ENCODE results near the gene CRYZL1.

CRYZL1 gene

DNA sequence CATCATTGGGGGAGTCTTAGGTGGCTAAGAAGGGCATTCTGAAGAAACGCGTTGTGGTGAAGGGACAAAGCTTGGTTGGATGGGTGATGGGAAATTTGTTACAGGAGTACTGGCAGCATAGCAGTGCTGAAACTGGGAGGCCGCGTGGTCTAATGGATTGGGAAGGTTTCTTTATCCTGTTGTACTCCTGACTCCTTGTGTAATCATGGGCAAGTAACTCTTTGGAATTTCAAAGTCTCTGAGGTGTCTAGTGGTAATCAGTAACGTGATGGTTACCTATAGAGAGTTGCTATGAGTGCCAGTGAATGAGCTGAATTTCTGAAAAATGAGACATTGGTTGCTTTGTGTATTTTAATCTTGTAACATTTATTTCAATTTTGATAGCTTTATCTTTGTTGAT lies 71.5 kb downstream of the CRYZL1 start:
- no peak overlapping the region for H2AFZ ChIP-seq (ENCODE audit: low read depth, low read length)
- H3K9ac ChIP-seq (ENCODE audit: low read depth, low read length): no peak overlapping the region
- DNase-seq (no peak), ATAC-seq (ENCODE audit: insufficient read depth, low read depth) (no peak)
- H3K4me2 ChIP-seq (ENCODE audit: insufficient read depth, low read length): no peak overlapping the region
- no peaks in the 10 kb centered on the region for H3K27me3 ChIP-seq (ENCODE audit: insufficient read depth, low read length, poor library complexity)
- H3K27ac ChIP-seq (ENCODE audit: low read length): no peak overlapping the region
- TF ChIP-seq EZH2 (IDR thresholded peaks at IDR 0.05; ENCODE audit: borderline replicate concordance, low read depth, low read length, severe bottlenecking): no peak
- TF ChIP-seq CTCF (IDR thresholded peaks at IDR 0.05; ENCODE audit: borderline replicate concordance, extremely low read depth, low read length, poor library complexity, severe bottlenecking): no peak
- H3K9me3 ChIP-seq (ENCODE audit: insufficient read depth, low read length, severe bottlenecking): no peaks in the 10 kb centered on the region
- peaks cover 49% of the 10 kb centered on the region for H3K79me2 ChIP-seq (ENCODE audit: insufficient read depth, low read length)
- H3K36me3 ChIP-seq (ENCODE audit: insufficient read depth, low read length): peaks cover 96% of the 10 kb centered on the region
- peaks cover 25% of the 10 kb centered on the region; the same call in 1 of the 2 replicates for H4K20me1 ChIP-seq (ENCODE audit: insufficient read depth, low read length)
- no peaks in the 10 kb centered on the region for H3K4me1 ChIP-seq (ENCODE audit: insufficient read depth, low read length)
- no peak overlapping the region for H3K4me3 ChIP-seq (ENCODE audit: low read depth in 1 of 2, low read length in 2 of 2)

DNA sequence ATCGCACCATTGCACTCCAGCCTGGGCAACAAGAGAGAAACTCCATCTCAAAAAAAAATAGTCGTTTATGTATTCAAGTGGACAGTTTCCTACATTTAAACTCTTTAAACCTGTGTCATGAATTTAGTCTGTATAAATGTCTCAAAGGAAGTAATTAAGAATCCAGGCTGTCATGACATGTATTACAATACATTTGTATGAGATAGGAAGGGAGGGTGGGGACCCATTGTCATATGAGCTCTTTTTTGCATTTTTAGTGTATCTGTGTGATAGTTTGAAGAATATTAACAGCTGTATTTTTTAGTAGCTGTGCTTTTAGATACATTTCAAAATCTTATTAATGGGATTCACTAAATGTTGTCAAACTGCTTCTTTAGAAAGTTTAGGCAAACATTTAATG lies 73.1 kb downstream of the CRYZL1 start:
- Histone ChIP-seq H3K79me2 (ENCODE audit: insufficient read depth, low read length) (peaks cover 54% of the 10 kb centered on the region), H2AFZ (ENCODE audit: low read depth, low read length) (no peak overlapping the region), H4K20me1 (ENCODE audit: insufficient read depth, low read length) (peaks cover 27% of the 10 kb centered on the region; the same call in 1 of the 2 replicates), H3K9ac (ENCODE audit: low read depth, low read length) (no peak overlapping the region), H3K9me3 (ENCODE audit: insufficient read depth, low read length, severe bottlenecking) (no peaks in the 10 kb centered on the region), H3K27ac (ENCODE audit: low read length) (no peak overlapping the region), H3K36me3 (ENCODE audit: insufficient read depth, low read length) (peaks cover 95% of the 10 kb centered on the region), H3K4me2 (ENCODE audit: insufficient read depth, low read length) (no peak overlapping the region), H3K4me3 (ENCODE audit: low read depth in 1 of 2, low read length in 2 of 2) (no peak overlapping the region), H3K4me1 (ENCODE audit: insufficient read depth, low read length) (no peaks in the 10 kb centered on the region), H3K27me3 (ENCODE audit: insufficient read depth, low read length, poor library complexity) (no peaks in the 10 kb centered on the region)
- no peak for DNase-seq
- ATAC-seq (ENCODE audit: insufficient read depth, low read depth): no peak
- TF ChIP-seq EZH2 (IDR thresholded peaks at IDR 0.05; ENCODE audit: borderline replicate concordance, low read depth, low read length, severe bottlenecking) (no peak), CTCF (IDR thresholded peaks at IDR 0.05; ENCODE audit: borderline replicate concordance, extremely low read depth, low read length, poor library complexity, severe bottlenecking) (no peak)

- Histone ChIP-seq H3K4me2 (ENCODE audit: insufficient read depth, low read length) (no peak overlapping the region), H2AFZ (ENCODE audit: low read depth, low read length) (no peak overlapping the region), H3K9ac (ENCODE audit: low read depth, low read length) (no peak overlapping the region), H3K27ac (ENCODE audit: low read length) (no peak overlapping the region), H3K79me2 (ENCODE audit: insufficient read depth, low read length) (peaks cover 58% of the 10 kb centered on the region), H3K36me3 (ENCODE audit: insufficient read depth, low read length) (peaks cover 95% of the 10 kb centered on the region), H4K20me1 (ENCODE audit: insufficient read depth, low read length) (peaks cover 28% of the 10 kb centered on the region; the same call in 1 of the 2 replicates), H3K4me3 (ENCODE audit: low read depth in 1 of 2, low read length in 2 of 2) (no peak overlapping the region), H3K9me3 (ENCODE audit: insufficient read depth, low read length, severe bottlenecking) (no peaks in the 10 kb centered on the region), H3K27me3 (ENCODE audit: insufficient read depth, low read length, poor library complexity) (no peaks in the 10 kb centered on the region), H3K4me1 (ENCODE audit: insufficient read depth, low read length) (no peaks in the 10 kb centered on the region)
- DNase-seq (no peak), ATAC-seq (ENCODE audit: insufficient read depth, low read depth) (no peak)
- no peak for TF ChIP-seq EZH2 (IDR thresholded peaks at IDR 0.05; ENCODE audit: borderline replicate concordance, low read depth, low read length, severe bottlenecking)
- no peak for TF ChIP-seq CTCF (IDR thresholded peaks at IDR 0.05; ENCODE audit: borderline replicate concordance, extremely low read depth, low read length, poor library complexity, severe bottlenecking)
Observed at GRCh38 chr21:33567914-33568313, 73.6 kb downstream of the CRYZL1 start.

DNA sequence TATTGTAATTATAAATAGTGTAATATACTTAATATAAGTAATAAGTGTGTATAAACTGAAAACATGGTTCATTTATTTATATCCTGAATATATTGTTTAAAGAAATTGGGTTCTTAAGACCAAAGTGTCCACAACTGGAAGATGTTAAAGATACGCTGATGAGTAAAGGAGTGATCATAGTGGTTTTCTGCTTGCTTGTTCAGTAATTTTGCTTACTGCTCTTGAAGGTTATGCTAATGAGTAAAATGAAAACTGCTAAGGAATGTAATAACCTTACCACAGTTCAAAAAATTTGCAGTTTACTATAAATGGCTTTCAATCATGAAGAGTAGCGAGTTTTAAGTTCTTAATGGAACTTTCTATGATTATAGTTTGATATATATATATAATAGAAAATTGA lies 75.0 kb downstream of the CRYZL1 start:
- peaks cover 62% of the 10 kb centered on the region for H3K79me2 ChIP-seq (ENCODE audit: insufficient read depth, low read length)
- TF ChIP-seq CTCF (IDR thresholded peaks at IDR 0.05; ENCODE audit: borderline replicate concordance, extremely low read depth, low read length, poor library complexity, severe bottlenecking) (no peak), EZH2 (IDR thresholded peaks at IDR 0.05; ENCODE audit: borderline replicate concordance, low read depth, low read length, severe bottlenecking) (no peak)
- H3K4me3 ChIP-seq (ENCODE audit: low read depth in 1 of 2, low read length in 2 of 2): no peak overlapping the region
- H2AFZ ChIP-seq (ENCODE audit: low read depth, low read length): no peak overlapping the region
- H3K4me2 ChIP-seq (ENCODE audit: insufficient read depth, low read length): no peak overlapping the region
- H3K9me3 ChIP-seq (ENCODE audit: insufficient read depth, low read length, severe bottlenecking): no peaks in the 10 kb centered on the region
- H3K27me3 ChIP-seq (ENCODE audit: insufficient read depth, low read length, poor library complexity): no peaks in the 10 kb centered on the region
- peaks cover 26% of the 10 kb centered on the region; the same call in 1 of the 2 replicates for H4K20me1 ChIP-seq (ENCODE audit: insufficient read depth, low read length)
- no peak for ATAC-seq (ENCODE audit: insufficient read depth, low read depth)
- peaks cover 96% of the 10 kb centered on the region for H3K36me3 ChIP-seq (ENCODE audit: insufficient read depth, low read length)
- no peak overlapping the region for H3K9ac ChIP-seq (ENCODE audit: low read depth, low read length)
- H3K4me1 ChIP-seq (ENCODE audit: insufficient read depth, low read length): no peaks in the 10 kb centered on the region
- no peak overlapping the region for H3K27ac ChIP-seq (ENCODE audit: low read length)
- no peak for DNase-seq
